ENCODE measurements around the gene SYNDIG1. TPM values are rescaled to one million over a fixed set of nuclear protein-coding genes. Genes with fewer than 3 reads are reported as not detected.

SYNDIG1 gene
- total RNA-seq, 1 donor from 2014 or later: 17.6 TPM

DNA sequence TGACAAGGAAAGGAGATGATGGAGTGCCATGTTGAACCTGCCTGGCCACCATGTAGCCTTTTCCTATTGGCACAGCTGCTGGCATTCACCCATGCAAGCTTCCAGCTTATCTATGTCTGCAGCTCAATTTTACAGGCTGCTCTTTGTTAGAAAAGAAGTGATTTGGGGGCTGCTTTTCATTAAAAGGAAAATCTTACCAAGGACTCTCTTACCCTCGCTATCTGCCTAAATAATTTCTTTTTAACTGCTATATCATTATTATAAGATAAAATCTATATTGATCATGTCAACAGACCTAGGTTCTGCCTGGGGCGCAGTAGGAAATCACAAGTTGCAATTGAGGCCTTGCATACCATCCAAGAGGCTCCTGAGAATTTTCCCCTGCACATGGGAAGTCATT is 167.2 kb downstream of the SYNDIG1 start:
- intact Hi-C loops (cut with DNase I): loop anchor here (10.0 kb wide), 1 partner anchor 172 kb away; the partner anchor contains the start of gene SYNDIG1
- DNase-seq (ENCODE audit: low spot score): no peak

DNA sequence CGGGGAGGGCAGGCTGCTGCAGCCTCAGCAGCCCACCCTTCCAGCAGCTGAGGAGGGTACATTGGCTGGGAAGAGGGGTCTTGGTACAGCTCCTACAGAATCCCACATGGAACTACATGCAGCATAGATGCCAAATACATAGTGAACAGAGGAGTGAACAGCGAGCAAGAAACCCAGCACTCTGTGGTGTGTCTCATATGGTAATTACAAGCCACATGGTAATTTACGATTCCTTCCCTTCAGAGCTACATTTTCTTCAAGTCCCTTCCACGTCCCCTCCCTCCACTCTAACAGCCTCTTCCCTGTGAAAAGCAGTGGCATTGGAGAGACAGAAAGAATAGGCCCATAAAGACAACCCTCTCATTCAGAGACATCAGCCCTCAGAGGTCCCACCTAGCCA is 167.7 kb downstream of the SYNDIG1 start:
- intact Hi-C loops (cut with DNase I): loop anchor here (10.0 kb wide), 1 partner anchor 172 kb away; the partner anchor contains the start of gene SYNDIG1
- no peak for DNase-seq (ENCODE audit: low spot score)

DNA sequence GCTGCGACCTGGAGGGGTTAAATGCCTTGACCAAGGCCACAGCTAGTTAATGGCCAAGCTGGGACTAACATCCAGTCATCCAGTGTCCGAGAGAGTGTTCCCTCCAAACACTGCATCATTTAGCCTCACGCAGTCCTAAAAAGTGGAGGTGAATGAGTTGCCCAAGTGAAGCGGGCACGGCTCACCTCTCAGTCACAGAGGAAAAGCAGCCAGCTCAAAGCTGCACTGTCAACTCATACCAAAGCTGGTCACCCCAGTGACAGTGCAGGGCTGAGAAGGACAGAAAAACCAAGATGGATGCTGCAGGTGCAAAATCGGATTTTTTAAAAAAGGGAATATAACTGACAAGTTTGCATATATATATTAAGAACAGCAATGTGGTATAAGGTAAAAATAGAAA is 168.5 kb downstream of the SYNDIG1 start:
- intact Hi-C loops (cut with DNase I): loop anchor here (10.0 kb wide), 1 partner anchor 173 kb away; the partner anchor contains the start of gene SYNDIG1
- no peak for DNase-seq (ENCODE audit: low spot score)

DNA sequence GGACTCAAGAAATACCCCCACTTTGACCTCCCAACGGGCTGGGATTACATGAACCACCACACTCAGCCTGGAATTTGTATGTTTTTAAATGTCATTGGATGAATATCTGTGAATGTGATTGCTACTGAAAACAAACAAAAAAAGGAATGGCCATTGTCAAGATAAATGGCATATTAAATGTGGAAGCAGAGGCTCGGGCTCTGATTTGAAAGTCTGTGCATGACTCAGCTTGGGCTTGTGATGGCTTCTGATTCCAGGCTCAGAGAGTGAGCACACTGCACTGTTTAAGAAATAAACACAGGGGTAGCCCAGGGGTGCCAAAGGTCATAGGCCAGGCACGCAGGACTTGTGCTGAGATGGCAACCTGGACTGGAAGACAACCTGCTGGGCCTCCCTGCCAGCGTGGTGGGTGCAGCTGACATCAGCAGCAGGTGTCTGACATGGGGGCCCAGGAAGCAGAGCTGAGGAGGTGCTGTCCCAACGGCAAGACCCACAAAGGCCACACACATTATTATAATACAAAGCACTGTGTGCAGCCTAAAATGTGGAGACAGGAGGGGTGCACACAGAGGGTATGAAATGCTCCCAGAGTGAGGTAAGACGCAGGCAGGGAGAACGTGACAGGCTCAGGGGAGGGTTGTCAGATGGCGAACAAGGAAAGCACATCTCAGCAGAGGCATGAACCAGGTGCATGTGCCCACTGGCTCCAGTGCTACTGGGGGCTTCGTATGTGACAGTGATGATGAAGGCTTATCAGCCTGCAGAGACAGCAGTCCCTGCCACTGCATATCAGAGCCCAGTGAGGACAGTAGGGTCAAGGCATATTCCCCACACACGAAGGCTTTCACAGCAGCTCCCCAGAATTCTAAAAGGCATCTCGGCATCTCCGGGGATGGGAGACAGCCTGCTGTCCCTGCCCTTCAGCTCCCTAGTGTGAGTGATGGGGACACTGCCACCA is 169.4 kb downstream of the SYNDIG1 start:
- no peak for DNase-seq (ENCODE audit: low spot score)
- intact Hi-C loops (cut with DNase I): loop anchor here (10.0 kb wide), 1 partner anchor 174 kb away; the partner anchor contains the start of gene SYNDIG1

DNA sequence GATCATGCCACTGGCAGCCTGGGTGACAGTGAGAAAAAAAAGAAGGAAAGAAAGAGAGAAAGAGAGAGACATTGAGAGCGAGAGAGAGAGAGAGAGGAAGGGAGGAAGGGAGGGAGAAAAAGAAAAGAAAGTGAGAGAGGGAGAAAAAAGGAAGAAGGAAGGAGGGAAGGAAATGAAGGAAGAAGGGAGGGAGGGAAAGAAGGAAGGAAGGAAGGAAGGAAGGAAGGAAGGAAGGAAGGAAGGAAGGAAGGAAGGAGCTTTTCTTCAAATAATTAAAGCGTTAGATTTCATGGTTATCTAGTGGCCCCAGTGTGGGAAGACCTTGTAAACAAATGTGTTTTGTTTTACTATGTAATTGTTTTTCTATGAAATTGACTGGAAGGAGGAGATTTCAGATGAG is 170.8 kb downstream of the SYNDIG1 start:
- no peak for DNase-seq (ENCODE audit: low spot score)
- intact Hi-C loops (cut with DNase I): no loop called here

DNA sequence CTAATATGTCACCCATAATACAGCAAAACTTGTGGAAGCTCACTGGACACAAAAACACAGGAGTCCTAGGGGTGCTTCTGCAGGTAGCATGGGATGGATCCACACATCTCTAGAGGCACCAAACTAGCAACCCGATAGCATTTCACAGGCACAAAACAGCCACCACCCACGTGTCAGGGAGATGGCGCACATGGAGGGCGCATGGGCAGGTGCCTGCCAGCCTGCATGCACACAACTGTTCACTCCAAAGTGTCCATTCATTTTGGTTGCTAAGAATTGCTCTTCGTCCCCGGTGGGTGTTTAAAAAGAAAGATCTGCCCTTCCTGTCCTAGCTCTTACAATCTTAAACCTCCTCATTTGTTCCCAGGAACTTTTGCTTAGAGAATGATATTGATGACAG is 171.3 kb downstream of the SYNDIG1 start:
- intact Hi-C loops (cut with DNase I): no loop called here
- DNase-seq (ENCODE audit: low spot score): no peak

DNA sequence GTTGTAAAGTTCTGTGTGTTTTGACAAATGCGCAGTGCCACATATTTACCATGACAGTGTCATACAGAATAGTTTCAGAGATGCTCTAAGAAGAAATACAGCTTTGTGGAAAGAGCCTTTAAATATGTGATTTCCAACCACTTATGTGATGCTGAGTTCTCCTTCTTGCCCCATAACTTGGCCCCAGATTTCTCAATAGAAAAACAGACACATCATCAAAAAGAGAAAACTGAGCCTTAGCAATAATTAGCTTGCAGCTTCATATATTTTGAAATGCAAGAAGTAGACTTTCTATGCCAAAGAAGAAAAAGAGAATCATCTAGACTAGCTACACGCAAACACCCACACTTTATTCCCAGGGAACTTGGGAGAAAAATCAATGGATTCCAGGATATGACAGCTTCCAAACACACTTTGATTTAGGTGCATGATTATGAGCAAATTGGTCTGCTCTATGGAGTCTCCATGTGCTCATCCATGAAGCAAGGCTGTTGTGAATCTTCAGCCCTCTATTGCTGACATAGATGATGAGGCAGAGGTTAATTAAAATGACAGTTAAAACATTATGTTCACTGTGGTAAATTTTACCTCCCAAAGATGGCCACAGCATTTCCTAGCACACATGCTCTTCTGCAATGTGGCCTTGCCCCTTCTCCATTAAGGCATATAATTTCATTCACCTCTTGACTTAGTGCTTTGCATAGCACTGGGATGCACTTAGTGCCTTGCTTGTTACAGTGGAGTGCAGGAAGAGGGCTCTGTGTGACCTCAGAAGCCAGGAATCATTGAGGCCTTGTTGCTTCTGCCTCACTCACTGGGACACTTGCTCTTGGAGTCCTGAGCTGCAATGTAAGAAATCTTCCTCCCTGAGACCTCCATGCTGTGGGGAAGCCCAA is 174.6 kb downstream of the SYNDIG1 start:
- intact Hi-C loops (cut with DNase I): no loop called here

DNA sequence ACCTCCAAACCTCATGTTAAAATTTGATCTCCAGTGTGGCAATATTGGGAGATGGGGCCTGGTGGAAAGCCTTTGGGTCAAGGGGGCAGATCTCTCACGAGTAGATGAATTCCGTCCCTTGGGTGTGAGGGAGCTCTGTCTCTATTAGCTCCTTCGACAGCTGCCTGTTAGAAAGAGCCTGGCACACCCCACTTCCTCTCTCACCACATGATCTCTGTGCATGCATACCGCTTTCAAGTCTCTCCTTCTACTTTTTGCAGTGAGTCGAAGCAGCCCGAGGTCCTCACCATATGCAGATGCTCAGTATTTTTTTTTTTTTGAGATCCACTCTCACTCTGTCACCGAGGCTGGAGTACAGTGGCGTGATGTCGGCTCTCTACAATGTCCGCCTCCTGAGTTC is 176.9 kb downstream of the SYNDIG1 start:
- peak; percentile 7 for DNase-seq (ENCODE audit: low spot score)
- intact Hi-C loops (cut with DNase I): no loop called here

More for the DNA sequence above, 174.6 kb downstream of the SYNDIG1 start:
- DNase-seq (ENCODE audit: low spot score): no peak

DNA sequence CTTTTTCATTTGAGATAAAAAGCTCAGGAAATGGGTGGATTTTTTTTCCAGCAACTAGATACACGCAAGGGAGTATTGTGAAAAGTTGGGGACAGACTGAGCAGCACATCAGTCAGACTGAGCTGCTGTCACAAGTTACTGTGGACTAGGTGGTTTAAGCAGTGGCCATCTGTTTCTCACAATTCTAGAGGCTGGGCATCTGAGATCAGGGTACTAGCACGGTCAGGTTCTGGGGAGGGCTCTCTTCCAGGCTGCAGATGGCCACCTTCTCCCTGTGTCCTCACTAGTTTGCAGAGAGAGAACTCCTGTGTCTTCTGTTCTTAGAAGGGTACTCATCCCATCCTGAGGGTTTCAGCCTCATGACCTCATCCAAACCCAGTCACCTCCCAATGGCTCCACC is 178.3 kb downstream of the SYNDIG1 start:
- intact Hi-C loops (cut with DNase I): no loop called here
- DNase-seq (ENCODE audit: low spot score): no peak

DNA sequence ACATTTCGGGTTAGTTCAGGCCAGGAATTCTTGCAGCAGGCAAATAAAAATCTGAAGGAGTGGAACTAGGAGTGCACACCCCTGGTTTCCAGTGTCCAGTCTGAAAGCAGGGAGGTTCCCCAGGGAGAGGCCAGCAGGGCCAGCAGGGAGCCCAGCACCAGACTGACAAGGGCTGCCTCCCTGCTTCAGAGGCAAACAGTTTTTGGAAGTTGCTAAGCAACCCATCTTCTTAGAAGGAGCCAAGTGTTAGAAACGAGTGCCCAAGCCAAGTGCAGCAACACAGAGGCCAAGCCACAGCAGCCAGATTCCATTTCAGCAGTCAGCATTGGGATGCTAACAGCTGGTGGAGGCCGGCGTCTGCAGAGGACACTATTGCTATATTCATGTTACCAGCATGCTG is 179.1 kb downstream of the SYNDIG1 start:
- intact Hi-C loops (cut with DNase I): no loop called here
- DNase-seq (ENCODE audit: low spot score): peak; percentile 46

DNA sequence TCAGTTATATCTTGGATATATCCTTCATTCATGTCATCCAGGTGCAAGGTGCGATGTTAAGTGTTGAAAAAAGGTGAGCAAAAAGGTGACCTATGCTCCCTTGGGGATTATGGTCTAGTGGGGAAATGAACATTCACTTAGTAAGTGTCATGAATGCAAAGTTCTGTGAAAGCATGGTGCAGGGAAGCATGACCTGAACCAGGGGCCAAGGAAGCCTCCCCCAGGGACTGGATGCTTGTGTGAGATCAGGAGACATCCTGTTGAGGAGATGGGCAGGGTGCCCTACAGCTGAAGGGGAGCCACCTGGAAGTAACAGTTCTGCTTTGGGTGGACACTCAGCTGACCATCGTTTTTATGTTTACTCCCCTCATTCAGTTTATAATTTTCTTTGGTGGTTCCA is 179.5 kb downstream of the SYNDIG1 start:
- DNase-seq (ENCODE audit: low spot score): peak; percentile 7
- intact Hi-C loops (cut with DNase I): no loop called here

DNA sequence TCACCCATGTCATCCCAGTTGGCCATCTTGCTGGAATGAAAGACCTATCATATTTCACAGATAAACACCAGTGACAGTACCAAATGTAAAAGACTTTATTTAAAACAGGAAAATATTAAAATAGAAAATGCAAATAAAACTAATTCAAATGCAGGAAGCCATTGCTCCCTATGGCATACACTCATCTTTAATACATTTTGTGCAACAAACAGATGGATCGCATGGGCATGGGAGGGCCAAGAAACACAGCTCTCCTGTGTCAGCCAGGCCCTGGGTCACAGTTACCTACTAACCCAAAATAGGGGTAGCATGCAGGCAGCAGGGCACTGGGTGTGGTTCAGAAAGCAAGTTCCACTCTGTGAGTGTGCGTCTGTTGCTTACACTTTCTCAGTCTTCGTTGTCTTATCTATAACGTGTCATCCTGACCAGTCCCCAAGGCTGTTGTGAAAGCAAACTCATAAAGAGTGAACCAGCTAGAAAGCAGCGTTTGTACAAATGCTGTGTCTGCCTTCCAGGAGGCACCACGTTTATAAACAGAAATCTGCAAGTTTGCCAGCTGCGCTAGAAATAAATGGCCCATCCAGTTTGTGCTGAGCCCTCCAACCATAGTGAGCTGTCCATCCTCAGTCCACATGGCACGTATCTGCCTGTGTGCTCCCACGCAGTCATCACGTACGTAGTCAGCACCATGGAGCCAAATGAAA is 180.5 kb downstream of the SYNDIG1 start:
- intact Hi-C loops (cut with DNase I): no loop called here

DNA sequence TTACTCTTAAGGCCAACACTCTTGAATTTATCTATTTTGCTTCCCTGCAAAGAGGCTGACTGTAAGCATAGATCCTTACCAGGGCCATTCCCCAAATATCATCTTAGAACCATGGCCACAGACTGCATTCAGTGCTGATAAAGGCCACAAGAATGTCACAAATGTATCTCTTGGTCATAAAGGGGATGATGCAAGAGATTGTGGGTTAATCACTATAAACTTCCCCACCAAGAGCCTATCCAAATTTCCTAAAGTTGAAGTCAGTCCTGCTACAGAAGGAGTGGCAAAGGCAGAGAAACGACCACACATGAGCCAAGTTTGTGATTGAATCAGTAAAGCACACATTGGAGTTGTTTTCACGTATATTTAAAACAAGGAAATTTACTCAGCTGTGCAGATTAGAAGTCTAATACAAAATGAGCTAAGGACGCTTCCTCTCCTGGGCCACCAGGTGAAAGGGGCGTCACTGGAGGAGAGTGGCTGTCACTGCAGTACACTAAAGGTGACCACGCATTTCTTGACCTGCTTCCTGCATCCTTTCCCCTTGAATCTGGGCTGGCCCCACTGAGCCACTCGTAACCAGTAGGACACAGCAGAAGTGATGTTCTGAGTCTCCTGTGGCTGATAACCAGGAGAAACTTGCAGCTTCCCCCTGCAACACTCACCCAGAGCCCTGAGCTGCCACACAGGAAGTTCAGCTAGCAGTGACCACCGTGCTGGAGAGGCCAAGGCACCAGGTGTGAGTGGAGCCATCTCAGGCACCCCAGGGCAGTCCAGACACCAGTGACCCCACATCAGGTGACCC is 181.9 kb downstream of the SYNDIG1 start:
- intact Hi-C loops (cut with DNase I): no loop called here
- DNase-seq (ENCODE audit: low spot score): no peak

More for the DNA sequence above, 180.5 kb downstream of the SYNDIG1 start:
- no peak for DNase-seq (ENCODE audit: low spot score)

DNA sequence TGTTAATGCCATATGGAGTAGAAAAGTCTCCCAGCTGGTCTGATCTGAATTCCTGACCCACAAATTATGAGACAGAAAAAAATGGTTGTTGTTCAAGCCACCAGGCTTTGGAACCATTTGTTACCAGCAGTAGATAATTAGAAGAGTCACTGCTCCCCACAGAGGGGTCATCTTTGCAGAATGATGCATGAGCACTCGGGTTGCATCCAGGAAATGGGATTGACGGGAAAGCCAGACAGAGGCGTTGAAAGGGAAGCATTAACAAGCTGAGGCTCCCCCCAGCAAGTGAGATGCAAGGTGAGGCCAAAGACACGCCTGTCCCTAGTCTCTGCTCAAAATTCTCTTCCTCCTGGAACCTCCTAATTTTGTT is 182.5 kb downstream of the SYNDIG1 start:
- intact Hi-C loops (cut with DNase I): no loop called here
- no peak for DNase-seq (ENCODE audit: low spot score)

DNA sequence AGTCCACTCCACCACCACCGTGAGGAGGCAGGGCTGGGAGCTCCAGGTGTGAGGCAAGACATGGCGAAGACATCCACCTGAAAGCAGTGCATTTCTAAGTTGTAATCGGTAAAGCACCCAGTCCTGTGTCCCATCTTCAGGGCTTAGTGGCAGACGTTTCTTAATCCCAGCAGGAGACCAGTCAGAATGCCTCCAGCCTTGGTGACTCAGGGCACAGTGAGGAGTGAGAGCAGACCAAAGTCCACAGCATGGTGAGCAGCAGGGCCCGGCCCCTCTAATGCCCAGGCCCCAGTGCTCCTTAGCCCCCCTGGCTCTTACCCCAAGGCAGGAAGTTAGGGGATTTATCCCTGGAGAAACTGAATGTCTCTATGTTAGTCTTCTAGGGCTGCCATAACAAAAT is 183.9 kb downstream of the SYNDIG1 start:
- DNase-seq (ENCODE audit: low spot score): no peak
- intact Hi-C loops (cut with DNase I): no loop called here

DNA sequence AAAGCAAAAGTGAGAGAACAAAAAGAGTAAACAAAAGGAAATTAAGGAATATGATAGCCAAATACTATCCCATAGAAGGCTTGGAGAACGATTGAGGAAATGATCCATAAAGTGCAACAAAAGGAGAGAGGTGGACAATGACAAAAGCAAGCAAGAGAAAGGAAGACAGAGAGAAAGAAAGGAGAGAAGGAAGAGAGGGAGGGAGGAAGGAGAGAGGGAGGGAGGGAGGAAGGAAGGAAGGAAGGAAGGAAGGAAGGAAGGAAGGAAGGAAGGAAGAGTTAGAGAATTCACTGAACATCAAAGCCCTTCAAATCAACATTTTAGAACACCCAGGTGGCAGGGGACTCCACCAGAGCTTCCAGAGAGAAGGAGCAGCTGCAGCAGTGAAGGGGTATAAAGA is 185.0 kb downstream of the SYNDIG1 start:
- DNase-seq (ENCODE audit: low spot score): no peak
- intact Hi-C loops (cut with DNase I): no loop called here

DNA sequence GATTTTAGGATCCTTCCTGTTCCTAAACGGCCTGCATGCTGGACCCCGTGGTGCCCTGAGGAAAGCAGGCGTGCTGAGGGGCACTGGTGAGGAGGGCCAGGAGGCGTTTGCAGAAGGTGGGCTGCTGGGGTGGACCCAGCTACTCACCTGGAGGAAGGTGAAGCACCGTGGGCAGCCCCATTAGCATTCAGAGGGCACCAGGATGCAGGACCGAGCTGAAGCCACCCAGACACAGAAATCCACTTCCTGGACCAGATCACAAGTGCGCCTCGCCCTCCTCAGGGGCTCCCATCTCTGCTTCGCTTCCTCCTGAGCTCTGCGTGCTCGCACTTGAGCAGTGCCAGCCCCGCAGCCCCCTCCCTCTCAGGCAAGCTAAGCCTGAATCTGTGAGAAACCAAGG is 187.0 kb downstream of the SYNDIG1 start:
- intact Hi-C loops (cut with DNase I): no loop called here
- no peak for DNase-seq (ENCODE audit: low spot score)

DNA sequence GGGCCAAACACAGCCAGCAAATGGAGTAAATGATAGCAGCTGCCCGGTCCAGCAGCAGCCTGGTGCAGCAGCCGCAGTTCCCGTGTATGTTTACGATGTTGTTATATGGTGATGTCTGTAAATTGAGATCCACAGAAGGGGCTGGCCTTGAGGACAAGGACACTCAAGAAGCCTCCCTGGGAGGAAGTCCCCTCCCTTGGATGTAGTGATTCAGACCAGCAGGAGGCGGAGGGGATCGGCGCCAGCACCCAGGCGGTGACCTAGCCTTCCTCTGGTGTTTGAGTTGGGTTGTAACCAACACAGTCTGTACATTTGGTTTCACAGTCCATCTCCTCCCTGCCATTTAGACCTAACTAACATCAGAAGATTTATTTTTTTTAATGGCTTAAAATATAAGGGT is 187.8 kb downstream of the SYNDIG1 start:
- intact Hi-C loops (cut with DNase I): no loop called here
- no peak for DNase-seq (ENCODE audit: low spot score)
